GM12891 (cell line): Measurements from ENCODE around the gene ARHGAP9.

ENCODE experiments used
- POLR2A ChIP-seq: IDR thresholded peaks from 2 replicates; pipeline ENCODE4 v1.6.1; 2011; ENCODE audit warnings: low read depth, low read length, control low read depth
- POLR2AphosphoS5 ChIP-seq: IDR thresholded peaks from 2 replicates; pipeline ENCODE4 v1.6.1; 2011; ENCODE audit warnings: low read depth, low read length, control low read depth
- SPI1 ChIP-seq: IDR thresholded peaks from 2 replicates; pipeline ENCODE4 v1.6.1; 2011; ENCODE audit warnings: low read depth, low read length, control low read depth
- TAF1 ChIP-seq: IDR thresholded peaks from 2 replicates; pipeline ENCODE4 v1.6.1; 2011; ENCODE audit warnings: low read depth, low read length, control low read depth

DNA sequence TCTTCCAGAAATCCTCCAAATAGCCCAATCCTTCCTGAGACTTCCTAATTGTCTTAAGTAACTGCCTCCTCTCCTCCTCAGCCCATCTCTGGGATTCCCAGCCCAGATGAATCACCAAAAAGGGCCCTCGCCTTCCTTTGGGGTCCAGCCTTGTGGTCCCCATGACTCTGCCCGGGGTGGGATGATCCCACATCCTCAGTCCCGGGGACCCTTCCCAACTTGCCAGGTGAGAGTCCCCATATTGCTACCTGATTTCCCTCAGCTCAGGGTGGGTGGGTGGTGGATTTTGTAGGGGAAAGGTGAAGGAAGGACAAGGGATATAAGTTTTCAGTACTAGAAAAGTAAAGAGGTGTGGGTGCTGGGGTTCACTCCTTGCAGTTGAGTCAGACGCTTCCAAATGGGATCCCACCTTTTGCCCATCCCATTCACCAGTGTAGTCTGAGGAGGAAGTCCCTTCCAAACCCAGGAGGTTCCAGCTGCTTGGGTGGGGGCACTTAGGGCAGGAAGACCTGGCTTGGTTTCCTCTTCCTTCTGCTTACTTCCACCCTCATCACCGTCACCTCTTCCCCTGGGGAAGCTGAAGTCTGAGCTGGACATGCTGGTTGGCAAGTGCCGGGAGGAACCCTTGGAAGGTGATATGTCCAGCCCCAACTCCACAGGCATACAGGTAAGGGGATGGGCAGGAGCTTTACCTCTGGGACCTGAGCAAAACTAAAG, 14.5 kb downstream of the ARHGAP9 start:
- no peak for TF ChIP-seq SPI1
- TF ChIP-seq POLR2AphosphoS5, result no peak
- TF ChIP-seq TAF1, result no peak
- TF ChIP-seq POLR2A, result no peak
